Mesenchymal stem cell (in vitro differentiated cells and primary cell): Measurements from ENCODE around the gene BRSK1.
A peak's percentile ranks its signal among the peaks of the same experiment; 100 is the strongest.
"Not testable (repeated sequence)": the region's sequence is repeated elsewhere in the genome, so short reads cannot be mapped to it uniquely, and the experiment has no call there.

Source experiments
- DNase-seq: peaks from one replicate; pipeline ENCODE4 v3.0.0-alpha.2; 2013
- H2AFZ ChIP-seq: one replicate; pipeline ENCODE4 v1.6.1; 2013; ENCODE audit warnings: low read depth, mild to moderate bottlenecking, control low read depth, inconsistent platforms, low read length, moderate library complexity
- H2AK5ac ChIP-seq: 2 replicates; pipeline ENCODE4 v1.6.1; 2013; ENCODE audit warnings: low read length, moderate library complexity, mild to moderate bottlenecking, inconsistent platforms; ENCODE audit not compliant: severe bottlenecking
- H2BK120ac ChIP-seq: one replicate; pipeline ENCODE4 v1.6.1; 2013; ENCODE audit warnings: low read depth, mild to moderate bottlenecking, inconsistent platforms, low read length, moderate library complexity
- H2BK12ac ChIP-seq, 2 experiments: one replicate each; pipeline ENCODE4 v1.6.1; 2013; ENCODE audit warnings: inconsistent platforms in 2 of 2, low read length in 2 of 2, mild to moderate bottlenecking in 2 of 2, moderate library complexity in 2 of 2, control low read depth in 1 of 2
- H2BK15ac ChIP-seq: one replicate; pipeline ENCODE4 v1.6.1; 2013; ENCODE audit warnings: mild to moderate bottlenecking, low read depth, inconsistent platforms; ENCODE audit not compliant: poor library complexity, severe bottlenecking
- H2BK5ac ChIP-seq: 2 replicates; pipeline ENCODE4 v1.6.1; 2013; ENCODE audit warnings: low read depth, mild to moderate bottlenecking, low read length, control low read depth, inconsistent platforms; ENCODE audit not compliant: poor library complexity, severe bottlenecking
- H3K14ac ChIP-seq, 2 experiments: one replicate each; pipeline ENCODE4 v1.6.1; 2013; ENCODE audit warnings: inconsistent platforms in 2 of 2, low read length in 2 of 2, control low read depth in 1 of 2, mild to moderate bottlenecking in 1 of 2, moderate library complexity in 1 of 2
- H3K18ac ChIP-seq, 2 experiments: one replicate each; pipeline ENCODE4 v1.6.1; 2013; ENCODE audit warnings: inconsistent platforms in 2 of 2, low read length in 2 of 2, control low read depth in 1 of 2, low read depth in 1 of 2, mild to moderate bottlenecking in 1 of 2
- H3K23ac ChIP-seq, 2 experiments: one replicate each; pipeline ENCODE4 v1.6.1; 2013; ENCODE audit warnings: inconsistent platforms in 2 of 2, low read length in 2 of 2, mild to moderate bottlenecking in 2 of 2, moderate library complexity in 2 of 2, control low read depth in 1 of 2
- H3K27ac ChIP-seq: 2 replicates; pipeline ENCODE4 v1.5.1; 2013; ENCODE audit warnings: mild to moderate bottlenecking, moderate library complexity, low read length, control low read depth, inconsistent platforms; ENCODE audit not compliant: poor library complexity, severe bottlenecking
- H3K27me3 ChIP-seq, 2 experiments: 2 replicates each; pipeline versions ENCODE4 v1.6.1 to v1.7.0; 2013; ENCODE audit warnings: low read length in 2 of 2, mild to moderate bottlenecking in 2 of 2, moderate library complexity in 2 of 2, control low read depth in 1 of 2, inconsistent platforms in 1 of 2; ENCODE audit not compliant: control insufficient read depth in 1 of 2, insufficient read depth in 1 of 2
- H3K36me3 ChIP-seq, 2 experiments: 2 replicates each; pipeline versions ENCODE4 v1.6.1 to v1.7.0; 2013; ENCODE audit warnings: low read length in 2 of 2, control low read depth in 1 of 2, inconsistent platforms in 1 of 2, low read depth in 1 of 2, mild to moderate bottlenecking in 1 of 2; ENCODE audit not compliant: insufficient read depth in 2 of 2, control insufficient read depth in 1 of 2
- H3K4ac ChIP-seq, 2 experiments: one replicate each; pipeline ENCODE4 v1.6.1; 2013; ENCODE audit warnings: inconsistent platforms in 2 of 2, low read length in 2 of 2, mild to moderate bottlenecking in 2 of 2, moderate library complexity in 2 of 2, control low read depth in 1 of 2, low read depth in 1 of 2
- H3K4me1 ChIP-seq: 2 replicates; pipeline ENCODE4 v1.6.1; 2013; ENCODE audit warnings: low read depth, low read length, control low read depth; ENCODE audit not compliant: control insufficient read depth, insufficient read depth
- H3K4me2 ChIP-seq: 2 replicates; pipeline ENCODE4 v1.6.1; 2013; ENCODE audit warnings: low read length, mild to moderate bottlenecking, inconsistent platforms; ENCODE audit not compliant: poor library complexity, severe bottlenecking
- H3K4me3 ChIP-seq, 2 experiments: 2 replicates each; pipeline versions ENCODE4 v1.5.1 to v1.7.0; 2013; ENCODE audit warnings: low read length in 2 of 2, mild to moderate bottlenecking in 2 of 2, control low read depth in 1 of 2, low read depth in 1 of 2; ENCODE audit not compliant: insufficient read depth in 1 of 2
- H3K79me1 ChIP-seq: replicated peaks from 2 replicates; pipeline ENCODE4 v1.6.1; 2013; ENCODE audit warnings: mild to moderate bottlenecking, control low read depth, low read length, inconsistent platforms; ENCODE audit not compliant: poor library complexity, severe bottlenecking
- H3K9ac ChIP-seq: 2 replicates; pipeline ENCODE4 v1.7.0; 2013; ENCODE audit warnings: mild to moderate bottlenecking, low read length, moderate library complexity
- H3K9me3 ChIP-seq: 2 replicates; pipeline ENCODE4 v1.7.0; 2013; ENCODE audit warnings: mild to moderate bottlenecking, low read length; ENCODE audit not compliant: control insufficient read depth
- H4K8ac ChIP-seq: one replicate; pipeline ENCODE4 v1.6.1; 2013; ENCODE audit warnings: inconsistent platforms, mild to moderate bottlenecking, low read length, moderate library complexity
- H4K91ac ChIP-seq: one replicate; pipeline ENCODE4 v1.6.1; 2013; ENCODE audit warnings: mild to moderate bottlenecking, low read length, inconsistent platforms
- WGBS: methylation state at CpG from one replicate; pipeline ENCODE4 v1.1.7; 2013; ENCODE audit warnings: mixed read lengths; 5-methylcytosine and 5-hydroxymethylcytosine counted together

BRSK1 gene

DNA sequence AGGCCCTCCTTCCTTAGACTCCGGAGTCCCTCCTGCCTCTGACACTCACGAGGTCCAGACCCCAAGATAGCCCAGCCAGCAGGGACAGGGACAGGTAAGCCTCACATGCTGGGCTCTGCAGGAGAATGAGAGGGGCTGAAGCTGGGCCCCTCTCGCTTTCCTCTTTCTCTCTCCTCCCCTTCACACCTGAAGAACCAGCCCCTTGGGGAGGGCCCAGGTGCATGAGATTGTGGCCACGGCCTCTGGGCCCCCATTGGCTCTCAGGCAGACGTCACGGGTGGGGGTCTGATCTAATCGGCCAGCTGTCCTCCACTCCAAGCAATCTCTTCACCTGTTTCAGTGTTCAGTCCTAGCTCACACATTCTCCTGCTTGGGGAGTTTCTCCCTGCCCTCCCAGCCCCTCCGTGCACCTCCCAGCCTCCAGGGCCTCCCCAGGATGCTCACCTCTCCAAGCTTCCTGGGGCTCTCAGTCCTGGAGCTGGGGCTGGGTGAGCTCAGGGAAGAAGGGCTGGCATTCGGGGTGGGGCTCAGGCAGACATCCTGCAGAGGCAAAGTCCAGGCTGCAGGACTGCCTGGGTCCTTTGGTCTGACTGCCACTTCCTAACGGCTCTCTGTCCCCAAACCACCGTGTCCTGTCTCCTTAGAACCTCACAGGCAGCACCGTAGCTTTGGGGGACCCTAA lies 38.5 kb downstream of the BRSK1 start:
- WGBS, result 80% methylated on average over 11 of the region's 12 CpGs
- H3K27me3 ChIP-seq, result peaks cover 8 to 33% of the 10 kb centered on the region in 2 experiments
- DNase-seq, result no peak

DNA sequence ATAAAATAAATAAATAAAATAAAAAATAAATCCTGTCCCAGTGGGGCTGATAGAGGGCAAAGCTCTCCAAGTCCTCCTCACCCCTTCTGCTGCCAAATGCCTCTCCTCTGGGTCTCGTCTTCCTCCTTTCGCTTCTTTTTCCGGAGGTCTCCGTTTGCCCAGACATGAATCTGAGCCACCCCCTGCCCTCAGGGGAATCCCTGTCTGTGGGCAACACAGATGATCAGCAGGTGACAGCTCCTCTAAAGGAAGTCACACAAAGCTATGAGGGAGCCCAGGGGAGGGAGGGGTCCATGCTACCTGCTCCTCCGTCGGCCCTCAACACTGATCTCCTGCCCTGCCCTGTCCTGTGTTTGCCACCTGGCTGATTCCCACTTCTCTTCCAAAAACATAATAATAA lies 40.9 kb downstream of the BRSK1 start:
- Histone ChIP-seq H2BK5ac (no peak overlapping the region), H3K4me3 (peak overlapping the region in 1 of 2 experiments; percentile 20), H3K4ac (no peak overlapping the region), H2BK12ac (no peak overlapping the region), H3K18ac (no peak overlapping the region), H3K27ac (no peak overlapping the region), H3K23ac (no peak overlapping the region), H3K14ac (no peak overlapping the region), H3K27me3 (peaks cover 8 to 32% of the 10 kb centered on the region in 2 experiments), H2AFZ (no peak overlapping the region), H3K79me1 (no peaks in the 10 kb centered on the region), H4K91ac (no peak overlapping the region), H2AK5ac (no peak overlapping the region), H3K4me2 (no peak overlapping the region), H4K8ac (no peak overlapping the region), H3K9me3 (no peaks in the 10 kb centered on the region), H3K36me3 (no peaks in the 10 kb centered on the region), H3K9ac (no peak overlapping the region), H3K4me1 (peaks cover 9% of the 10 kb centered on the region), H2BK120ac (no peak overlapping the region), H2BK15ac (no peak overlapping the region)
- 90% methylated on average over 6 of the region's 6 CpGs for WGBS
- no peak for DNase-seq

More for the DNA sequence above, 38.5 kb downstream of the BRSK1 start:
- Histone ChIP-seq H3K14ac (no peak overlapping the region), H2BK120ac (no peak overlapping the region), H3K4me1 (peaks cover 7% of the 10 kb centered on the region), H3K4me2 (no peak overlapping the region), H3K36me3 (no peaks in the 10 kb centered on the region), H3K4me3 (no peak overlapping the region), H2BK15ac (no peak overlapping the region), H3K23ac (no peak overlapping the region), H4K91ac (no peak overlapping the region), H3K27ac (no peak overlapping the region), H3K4ac (no peak overlapping the region), H3K9me3 (no peaks in the 10 kb centered on the region), H2AFZ (no peak overlapping the region), H3K79me1 (no peaks in the 10 kb centered on the region), H2AK5ac (no peak overlapping the region), H2BK5ac (no peak overlapping the region), H2BK12ac (no peak overlapping the region), H3K9ac (no peak overlapping the region), H4K8ac (no peak overlapping the region), H3K18ac (no peak overlapping the region)

DNA sequence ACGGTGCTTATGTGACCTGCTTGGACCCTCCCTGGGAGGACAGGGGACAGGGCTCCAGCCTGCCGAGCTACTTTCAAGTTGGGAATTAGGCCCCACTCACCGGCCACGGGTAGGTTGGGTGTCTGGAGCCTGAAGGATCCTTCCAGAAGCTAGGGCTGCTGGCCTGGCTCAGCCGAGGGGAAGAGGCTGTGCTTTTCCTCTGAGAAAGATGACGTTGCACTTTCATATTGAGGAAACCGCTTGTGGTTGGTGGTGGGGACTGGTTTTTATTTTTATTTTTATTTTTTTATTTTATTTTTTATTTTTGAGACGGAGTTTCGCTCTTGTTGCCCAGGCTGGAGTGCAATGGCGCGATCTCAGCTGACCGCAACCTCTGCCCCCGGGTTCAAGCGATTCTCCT lies 41.4 kb downstream of the BRSK1 start, which contains the start of gene TMEM150B:
TMEM150B (minus strand) TSS at position 170 of the 400 bp plus-strand sequence. CDS start 4,305 bp downstream, outside the sequence.
- DNase-seq, result no peak
- Histone ChIP-seq H2BK12ac (no peak within 1 kb of the TSS), H4K91ac (no peak within 1 kb of the TSS), H3K9ac (no peak within 1 kb of the TSS), H3K4me3 (peak within 1 kb of the TSS in 1 of 2 experiments; percentile 20), H3K4me2 (no peak within 1 kb of the TSS), H3K36me3 (no peaks in the 10 kb centered on the region), H4K8ac (no peak within 1 kb of the TSS), H3K9me3 (no peaks in the 10 kb centered on the region), H3K4ac (no peak within 1 kb of the TSS), H2BK15ac (peak within 1 kb of the TSS; percentile 92), H3K18ac (no peak within 1 kb of the TSS), H2AFZ (no peak within 1 kb of the TSS), H3K79me1 (no peaks in the 10 kb centered on the region), H3K27me3 (peaks cover 8 to 27% of the 10 kb centered on the region in 2 experiments), H3K23ac (no peak within 1 kb of the TSS), H3K4me1 (peaks cover 4% of the 10 kb centered on the region), H2BK5ac (no peak within 1 kb of the TSS), H2AK5ac (no peak within 1 kb of the TSS), H3K14ac (no peak within 1 kb of the TSS), H2BK120ac (no peak within 1 kb of the TSS), H3K27ac (no peak within 1 kb of the TSS)
- 94% methylated on average over 11 of the region's 14 CpGs for WGBS

DNA sequence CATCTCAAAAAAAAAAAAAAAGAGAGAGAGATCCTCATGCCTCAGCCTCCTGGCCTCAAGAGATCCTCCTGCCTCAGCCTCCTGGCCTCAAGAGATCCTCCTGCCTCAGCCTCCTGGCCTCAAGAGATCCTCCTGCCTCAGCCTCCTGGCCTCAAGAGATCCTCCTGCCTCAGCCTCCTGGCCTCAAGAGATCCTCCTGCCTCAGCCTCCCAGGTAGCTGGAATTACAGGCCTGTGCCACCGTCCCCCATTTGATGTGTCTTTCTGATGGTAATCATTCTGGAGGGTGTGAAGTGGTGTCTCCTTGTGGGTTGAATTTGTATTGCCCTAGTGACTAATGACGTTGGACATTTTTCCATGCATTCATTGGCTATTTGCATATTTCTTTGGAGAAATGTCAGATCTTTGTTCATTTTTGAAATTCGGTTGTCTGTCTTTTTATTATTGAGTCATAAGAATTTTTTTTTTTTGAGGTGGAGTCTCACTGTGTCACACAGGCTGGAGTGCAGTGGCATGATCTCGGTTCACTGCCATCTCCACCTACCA lies 45.0 kb downstream of the BRSK1 start:
- H2BK12ac ChIP-seq, H2AK5ac ChIP-seq, H3K18ac ChIP-seq, H3K23ac ChIP-seq, H3K9ac ChIP-seq, H3K9me3 ChIP-seq, H2BK15ac ChIP-seq, H2BK5ac ChIP-seq, H2AFZ ChIP-seq, H3K27ac ChIP-seq, H3K4ac ChIP-seq, H3K27me3 ChIP-seq, DNase-seq, H3K36me3 ChIP-seq, H3K14ac ChIP-seq, H4K8ac ChIP-seq, H3K4me3 ChIP-seq, H2BK120ac ChIP-seq, H3K79me1 ChIP-seq, H3K4me1 ChIP-seq, H4K91ac ChIP-seq, H3K4me2 ChIP-seq: not testable (repeated sequence)
- WGBS, result 90% methylated on average over 4 of the region's 4 CpGs
